ENCODE data around the gene REPIN1. TPM values are rescaled to one million over a fixed set of nuclear protein-coding genes. Genes with fewer than 3 reads are reported as not detected.
A peak's percentile ranks its signal among the peaks of the same experiment; 100 is the strongest.
"Not testable (repeated sequence)": the region's sequence is repeated elsewhere in the genome, so short reads cannot be mapped to it uniquely, and the experiment has no call there.

REPIN1 gene
- polyA plus RNA-seq, 1 of the 3 experiments (the other 2 are of a cell fraction), result 91.6 TPM

DNA sequence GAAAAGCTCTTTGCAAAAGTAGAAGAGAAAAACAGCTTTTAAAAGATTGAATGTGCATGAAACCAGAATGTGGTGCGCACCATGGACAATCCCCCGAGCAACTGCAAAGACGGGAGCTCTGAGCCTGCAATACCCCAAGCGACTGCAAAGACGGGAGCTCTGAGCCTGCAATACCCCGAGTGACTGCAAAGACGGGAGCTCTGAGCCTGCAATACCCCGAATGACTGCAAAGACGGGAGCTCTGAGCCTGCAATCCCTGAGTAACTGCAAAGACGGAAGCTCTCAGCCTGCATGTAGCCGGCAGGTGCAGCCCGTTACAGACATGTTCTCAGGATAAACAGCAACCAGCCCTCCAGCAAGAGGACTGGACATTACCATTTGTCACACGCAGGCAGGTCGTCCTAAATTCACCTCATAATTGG lies 16.7 kb downstream of the REPIN1 start:
- Histone ChIP-seq H3F3A (replicated peaks; ENCODE audit: insufficient read depth) (no peaks in the 10 kb centered on the region), H3K9ac (no peak overlapping the region), H3K9me2 (no peaks in the 10 kb centered on the region), H3K27ac (ENCODE audit: low read depth in 2 of 2, low read length in 1 of 2) (peak overlapping the region in 1 of 2 experiments; percentile 70; a peak in 2 of 4 replicates), H3K36me3 (replicated peaks in 1 of 2; ENCODE audit: control insufficient read depth in 1 of 2, insufficient read depth in 2 of 2, low read length in 1 of 2) (peaks cover 0 to 3% of the 10 kb centered on the region in 2 experiments), H3K4me1 (ENCODE audit: control insufficient read depth in 1 of 2, insufficient read depth in 2 of 2, low read depth in 1 of 2, low read length in 1 of 2) (peaks cover 0 to 57% of the 10 kb centered on the region in 2 experiments; a peak in 2 of 4 replicates), H3K9me3 (no peaks in the 10 kb centered on the region), H4K20me1 (ENCODE audit: insufficient read depth) (peaks cover 8% of the 10 kb centered on the region; the same call in 1 of the 2 replicates), H3K4me2 (no peak overlapping the region), H2AFZ (ENCODE audit: low read depth) (no peak overlapping the region), H3K79me2 (ENCODE audit: insufficient read depth) (peaks cover 34% of the 10 kb centered on the region; the same call in 1 of the 2 replicates), H3K27me3 (ENCODE audit: insufficient read depth) (no peaks in the 10 kb centered on the region), H3K4me3 (ENCODE audit: low read depth in 2 of 2, low read length in 1 of 2) (no peak overlapping the region)
- POLR2A ChIA-PET, result interaction anchor here (0.8 to 2.6 kb wide), 3 partner anchors 11 to 20 kb away, joined by 3 to 22 read pairs (median 8); partner anchors contain the start of gene REPIN1
- CTCF ChIA-PET, result interaction anchor here (0.6 to 2.1 kb wide), 12 partner anchors 11 to 580 kb away, joined by 3 to 7 read pairs (median 3); a partner anchor contains a TSS
- 87% methylated on average over 10 of the region's 14 CpGs for WGBS (ENCODE audit: low lambda C conversion rate)
- no peak for TF ChIP-seq TEAD4 (IDR thresholded peaks at IDR 0.05; ENCODE audit: borderline replicate concordance, insufficient read depth)
- TF ChIP-seq EP300 (IDR thresholded peaks at IDR 0.05; ENCODE audit: borderline replicate concordance in 1 of 2, low read depth in 1 of 2, low read length in 1 of 2), result peak in 1 of 2 experiments; percentile 66; a peak in 1 of 4 replicates
- TF ChIP-seq FOXM1 (IDR thresholded peaks at IDR 0.05; ENCODE audit: low read depth), result no peak
- TF ChIP-seq NRF1 (IDR thresholded peaks at IDR 0.05; ENCODE audit: low read depth, low read length), result no peak
- no peak for TF ChIP-seq EZH2phosphoT487 (IDR thresholded peaks at IDR 0.05; ENCODE audit: borderline replicate concordance, low read depth)
- no peak for TF ChIP-seq FOSL2 (IDR thresholded peaks at IDR 0.05; ENCODE audit: borderline replicate concordance, low read depth)
- no peak for TF ChIP-seq RFX5 (IDR thresholded peaks at IDR 0.05; ENCODE audit: low read length)
- TF ChIP-seq RXRA (IDR thresholded peaks at IDR 0.05; ENCODE audit: borderline replicate concordance, low read depth), result no peak
- TF ChIP-seq TAF1 (IDR thresholded peaks at IDR 0.05; ENCODE audit: borderline replicate concordance, low read depth, low read length), result no peak
- no peak for TF ChIP-seq GABPA (IDR thresholded peaks at IDR 0.05; ENCODE audit: low read depth)
- TF ChIP-seq, protein P1, sequence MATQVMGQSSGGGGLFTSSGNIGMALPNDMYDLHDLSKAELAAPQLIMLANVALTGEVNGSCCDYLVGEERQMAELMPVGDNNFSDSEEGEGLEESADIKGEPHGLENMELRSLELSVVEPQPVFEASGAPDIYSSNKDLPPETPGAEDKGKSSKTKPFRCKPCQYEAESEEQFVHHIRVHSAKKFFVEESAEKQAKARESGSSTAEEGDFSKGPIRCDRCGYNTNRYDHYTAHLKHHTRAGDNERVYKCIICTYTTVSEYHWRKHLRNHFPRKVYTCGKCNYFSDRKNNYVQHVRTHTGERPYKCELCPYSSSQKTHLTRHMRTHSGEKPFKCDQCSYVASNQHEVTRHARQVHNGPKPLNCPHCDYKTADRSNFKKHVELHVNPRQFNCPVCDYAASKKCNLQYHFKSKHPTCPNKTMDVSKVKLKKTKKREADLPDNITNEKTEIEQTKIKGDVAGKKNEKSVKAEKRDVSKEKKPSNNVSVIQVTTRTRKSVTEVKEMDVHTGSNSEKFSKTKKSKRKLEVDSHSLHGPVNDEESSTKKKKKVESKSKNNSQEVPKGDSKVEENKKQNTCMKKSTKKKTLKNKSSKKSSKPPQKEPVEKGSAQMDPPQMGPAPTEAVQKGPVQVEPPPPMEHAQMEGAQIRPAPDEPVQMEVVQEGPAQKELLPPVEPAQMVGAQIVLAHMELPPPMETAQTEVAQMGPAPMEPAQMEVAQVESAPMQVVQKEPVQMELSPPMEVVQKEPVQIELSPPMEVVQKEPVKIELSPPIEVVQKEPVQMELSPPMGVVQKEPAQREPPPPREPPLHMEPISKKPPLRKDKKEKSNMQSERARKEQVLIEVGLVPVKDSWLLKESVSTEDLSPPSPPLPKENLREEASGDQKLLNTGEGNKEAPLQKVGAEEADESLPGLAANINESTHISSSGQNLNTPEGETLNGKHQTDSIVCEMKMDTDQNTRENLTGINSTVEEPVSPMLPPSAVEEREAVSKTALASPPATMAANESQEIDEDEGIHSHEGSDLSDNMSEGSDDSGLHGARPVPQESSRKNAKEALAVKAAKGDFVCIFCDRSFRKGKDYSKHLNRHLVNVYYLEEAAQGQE (IDR thresholded peaks at IDR 0.05; ENCODE audit: low read depth, low read length), result no peak
- TF ChIP-seq CHD2 (IDR thresholded peaks at IDR 0.05; ENCODE audit: low read length, partially characterized antibody), result peak; percentile 15
- TF ChIP-seq TCF12 (IDR thresholded peaks at IDR 0.05), result no peak
- peak; percentile 75; the same call in 1 of the 2 replicates for TF ChIP-seq RCOR1 (IDR thresholded peaks at IDR 0.05; ENCODE audit: low read length)
- TF ChIP-seq SIN3A (IDR thresholded peaks at IDR 0.05; ENCODE audit: borderline replicate concordance, low read depth, low read length), result no peak
- no peak for TF ChIP-seq GATA2 (CRISPR knock-in tag; IDR thresholded peaks at IDR 0.05)
- DNase-seq, result peak; percentile 60

DNA sequence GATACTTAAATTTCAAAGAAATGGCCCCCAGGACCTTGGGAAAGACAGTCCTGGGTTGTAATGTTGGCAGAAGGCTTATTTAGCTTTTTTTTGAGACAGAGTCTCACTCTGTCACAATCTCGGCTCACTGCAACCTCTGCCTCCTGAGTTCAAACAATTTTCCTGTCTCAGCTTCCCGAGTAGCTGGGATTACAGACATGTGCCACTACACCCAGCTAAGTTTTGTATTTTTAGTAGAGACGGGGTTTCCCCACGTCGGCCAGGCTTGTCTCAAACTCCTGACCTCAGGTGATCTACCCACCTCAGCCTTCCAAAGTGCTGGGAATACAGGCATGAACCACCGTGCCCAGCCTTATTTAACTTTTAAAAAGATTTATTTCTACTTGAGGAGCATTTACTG lies 17.3 kb downstream of the REPIN1 start:
- not testable (repeated sequence) for H3K27me3 ChIP-seq (ENCODE audit: insufficient read depth); H3K9ac ChIP-seq; H3K36me3 ChIP-seq (replicated peaks in 1 of 2; ENCODE audit: control insufficient read depth in 1 of 2, insufficient read depth in 2 of 2, low read length in 1 of 2); H3F3A ChIP-seq (replicated peaks; ENCODE audit: insufficient read depth); H3K9me2 ChIP-seq; H3K4me2 ChIP-seq; H3K4me3 ChIP-seq (ENCODE audit: low read depth in 2 of 2, low read length in 1 of 2); DNase-seq; H4K20me1 ChIP-seq (ENCODE audit: insufficient read depth); H2AFZ ChIP-seq (ENCODE audit: low read depth); H3K9me3 ChIP-seq
- POLR2A ChIA-PET, result interaction anchor here (0.8 to 2.6 kb wide), 3 partner anchors 11 to 19 kb away, joined by 3 to 22 read pairs (median 8); partner anchors contain the start of gene REPIN1
- WGBS (ENCODE audit: low lambda C conversion rate), result 78% methylated on average over 6 of the region's 6 CpGs
- CTCF ChIA-PET, result interaction anchor here (0.9 to 2.1 kb wide), 10 partner anchors 12 to 512 kb away, joined by 3 to 7 read pairs (median 3); no protein-coding TSS in a partner anchor
- H3K4me1 ChIP-seq (ENCODE audit: control insufficient read depth in 1 of 2, insufficient read depth in 2 of 2, low read depth in 1 of 2, low read length in 1 of 2), result peaks cover 0 to 51% of the 10 kb centered on the region in 2 experiments; a peak in 2 of 4 replicates
- H3K27ac ChIP-seq (ENCODE audit: low read depth in 2 of 2, low read length in 1 of 2), result peak overlapping the region in 1 of 2 experiments; percentile 70; a peak in 1 of 4 replicates
- H3K79me2 ChIP-seq (ENCODE audit: insufficient read depth), result peaks cover 28% of the 10 kb centered on the region; the same call in 1 of the 2 replicates
